ENCODE results near the gene ANO4. TPM values are rescaled to one million over a fixed set of nuclear protein-coding genes. Genes with fewer than 3 reads are reported as not detected.

The ANO4 gene
- total RNA-seq, 1 donor from 2014 or later: not detected

GRCh38 chr12:100795174-100795799, 711 bp downstream of the ANO4 start:
- Mint-ChIP-seq H3K27me3 (ENCODE audit: low read depth) (peaks cover 14% of the 10 kb centered on the region), H3K27ac (no peak overlapping the region), H3K9me3 (no peaks in the 10 kb centered on the region), H3K36me3 (ENCODE audit: low read depth) (no peaks in the 10 kb centered on the region), H3K4me3 (ENCODE audit: low read depth) (no peak overlapping the region), H3K4me1 (ENCODE audit: low read depth) (no peaks in the 10 kb centered on the region)
- intact Hi-C loops (cut with micrococcal nuclease): no loop called here
- DNase-seq (ENCODE audit: low spot score): no peak

DNA sequence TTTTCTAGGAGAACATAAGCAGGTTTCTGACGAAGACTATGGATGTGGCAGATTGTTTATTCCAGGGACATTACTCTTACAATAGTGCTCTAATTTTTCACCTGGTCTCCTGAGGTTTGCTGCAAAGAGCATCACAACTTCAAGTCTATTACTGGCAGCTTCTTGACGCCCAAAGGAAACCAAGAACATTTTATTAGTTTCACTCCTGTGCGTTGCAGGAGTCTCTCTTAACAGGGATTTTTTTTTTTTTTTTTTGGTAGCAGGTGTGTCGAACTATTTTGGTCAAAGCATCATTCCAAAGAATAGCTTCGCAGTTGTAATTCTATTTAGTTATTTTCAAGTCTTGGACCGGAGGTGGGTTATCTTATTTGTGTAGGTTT, 1.2 kb downstream of the ANO4 start:
- no peaks in the 10 kb centered on the region for H3K4me1 Mint-ChIP-seq (ENCODE audit: low read depth)
- no peak for DNase-seq (ENCODE audit: low spot score)
- H3K27ac Mint-ChIP-seq: no peak overlapping the region
- H3K4me3 Mint-ChIP-seq (ENCODE audit: low read depth): no peak overlapping the region
- no peaks in the 10 kb centered on the region for H3K36me3 Mint-ChIP-seq (ENCODE audit: low read depth)
- intact Hi-C loops (cut with micrococcal nuclease): no loop called here
- no peaks in the 10 kb centered on the region for H3K9me3 Mint-ChIP-seq
- H3K27me3 Mint-ChIP-seq (ENCODE audit: low read depth): peaks cover 14% of the 10 kb centered on the region

GRCh38 chr12:100796621-100797020, 2.0 kb downstream of the ANO4 start:
- intact Hi-C loops (cut with micrococcal nuclease): no loop called here
- no peaks in the 10 kb centered on the region for H3K36me3 Mint-ChIP-seq (ENCODE audit: low read depth)
- H3K27ac Mint-ChIP-seq: no peak overlapping the region
- H3K27me3 Mint-ChIP-seq (ENCODE audit: low read depth): peaks cover 14% of the 10 kb centered on the region
- no peak overlapping the region for H3K4me3 Mint-ChIP-seq (ENCODE audit: low read depth)
- H3K4me1 Mint-ChIP-seq (ENCODE audit: low read depth): no peaks in the 10 kb centered on the region
- no peaks in the 10 kb centered on the region for H3K9me3 Mint-ChIP-seq
- no peak for DNase-seq (ENCODE audit: low spot score)

GRCh38 chr12:100797246-100797645, 2.7 kb downstream of the ANO4 start:
- DNase-seq (ENCODE audit: low spot score): no peak
- intact Hi-C loops (cut with micrococcal nuclease): no loop called here
- Mint-ChIP-seq H3K27ac (no peak overlapping the region), H3K4me1 (ENCODE audit: low read depth) (no peaks in the 10 kb centered on the region), H3K4me3 (ENCODE audit: low read depth) (no peak overlapping the region), H3K27me3 (ENCODE audit: low read depth) (peaks cover 14% of the 10 kb centered on the region), H3K36me3 (ENCODE audit: low read depth) (no peaks in the 10 kb centered on the region), H3K9me3 (no peaks in the 10 kb centered on the region)

- intact Hi-C loops (cut with micrococcal nuclease): no loop called here
- Mint-ChIP-seq H3K9me3 (no peaks in the 10 kb centered on the region), H3K4me1 (ENCODE audit: low read depth) (no peaks in the 10 kb centered on the region), H3K36me3 (ENCODE audit: low read depth) (no peaks in the 10 kb centered on the region), H3K27ac (no peak overlapping the region), H3K27me3 (ENCODE audit: low read depth) (peaks cover 14% of the 10 kb centered on the region), H3K4me3 (ENCODE audit: low read depth) (no peak overlapping the region)
- DNase-seq (ENCODE audit: low spot score): no peak
Observed at GRCh38 chr12:100797786-100798185, 3.2 kb downstream of the ANO4 start.

- Mint-ChIP-seq H3K36me3 (ENCODE audit: low read depth) (no peaks in the 10 kb centered on the region), H3K9me3 (no peaks in the 10 kb centered on the region), H3K27ac (no peak overlapping the region), H3K4me3 (ENCODE audit: low read depth) (no peak overlapping the region), H3K27me3 (ENCODE audit: low read depth) (peaks cover 14% of the 10 kb centered on the region), H3K4me1 (ENCODE audit: low read depth) (no peaks in the 10 kb centered on the region)
- intact Hi-C loops (cut with micrococcal nuclease): no loop called here
- no peak for DNase-seq (ENCODE audit: low spot score)
Observed at GRCh38 chr12:100798286-100799160, 3.9 kb downstream of the ANO4 start.

DNA sequence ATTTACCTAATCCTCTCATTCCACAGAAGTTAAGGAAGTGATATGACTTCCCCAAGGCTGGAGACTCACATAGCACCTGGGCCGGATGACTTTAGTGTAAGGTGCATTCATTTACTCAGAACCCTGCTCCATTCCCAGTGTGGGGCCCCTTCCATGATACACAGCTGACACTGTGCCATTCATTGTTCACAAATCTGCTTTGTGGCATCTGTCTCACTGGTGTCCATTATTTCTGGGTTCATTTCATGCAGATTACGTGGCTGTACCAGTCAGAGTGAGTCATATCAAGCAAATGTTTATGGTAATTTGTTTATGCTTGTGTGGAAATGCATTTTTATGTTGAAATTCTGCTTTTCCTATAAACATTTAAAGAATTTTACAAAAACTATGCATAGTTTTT, 5.2 kb downstream of the ANO4 start:
- intact Hi-C loops (cut with micrococcal nuclease): no loop called here
- no peak for DNase-seq (ENCODE audit: low spot score)

GRCh38 chr12:100800723-100801122, 6.1 kb downstream of the ANO4 start:
- no peak overlapping the region for H3K27ac Mint-ChIP-seq
- intact Hi-C loops (cut with micrococcal nuclease): no loop called here
- no peaks in the 10 kb centered on the region for H3K4me1 Mint-ChIP-seq (ENCODE audit: low read depth)
- no peak overlapping the region for H3K4me3 Mint-ChIP-seq (ENCODE audit: low read depth)
- no peak for DNase-seq (ENCODE audit: low spot score)
- H3K27me3 Mint-ChIP-seq (ENCODE audit: low read depth): peaks cover 3% of the 10 kb centered on the region
- no peaks in the 10 kb centered on the region for H3K36me3 Mint-ChIP-seq (ENCODE audit: low read depth)
- H3K9me3 Mint-ChIP-seq: no peaks in the 10 kb centered on the region

More for the DNA sequence above, 5.2 kb downstream of the ANO4 start:
- peaks cover 7% of the 10 kb centered on the region for H3K27me3 Mint-ChIP-seq (ENCODE audit: low read depth)
- no peak overlapping the region for H3K4me3 Mint-ChIP-seq (ENCODE audit: low read depth)
- H3K9me3 Mint-ChIP-seq: no peaks in the 10 kb centered on the region
- no peaks in the 10 kb centered on the region for H3K4me1 Mint-ChIP-seq (ENCODE audit: low read depth)
- H3K27ac Mint-ChIP-seq: no peak overlapping the region
- no peaks in the 10 kb centered on the region for H3K36me3 Mint-ChIP-seq (ENCODE audit: low read depth)

- H3K27me3 Mint-ChIP-seq (ENCODE audit: low read depth): peaks cover 3% of the 10 kb centered on the region
- H3K9me3 Mint-ChIP-seq: no peaks in the 10 kb centered on the region
- intact Hi-C loops (cut with micrococcal nuclease): no loop called here
- H3K4me3 Mint-ChIP-seq (ENCODE audit: low read depth): no peak overlapping the region
- no peaks in the 10 kb centered on the region for H3K36me3 Mint-ChIP-seq (ENCODE audit: low read depth)
- H3K4me1 Mint-ChIP-seq (ENCODE audit: low read depth): no peaks in the 10 kb centered on the region
- no peak overlapping the region for H3K27ac Mint-ChIP-seq
- no peak for DNase-seq (ENCODE audit: low spot score)
Observed at GRCh38 chr12:100801320-100801719, 6.7 kb downstream of the ANO4 start.

GRCh38 chr12:100808777-100809176, 14.2 kb downstream of the ANO4 start:
- Mint-ChIP-seq H3K9me3 (no peaks in the 10 kb centered on the region), H3K36me3 (ENCODE audit: low read depth) (no peaks in the 10 kb centered on the region), H3K27me3 (ENCODE audit: low read depth) (no peaks in the 10 kb centered on the region), H3K27ac (no peak overlapping the region), H3K4me3 (ENCODE audit: low read depth) (no peak overlapping the region), H3K4me1 (ENCODE audit: low read depth) (no peaks in the 10 kb centered on the region)
- intact Hi-C loops (cut with micrococcal nuclease): no loop called here
- DNase-seq (ENCODE audit: low spot score): no peak

- no peaks in the 10 kb centered on the region for H3K36me3 Mint-ChIP-seq (ENCODE audit: low read depth)
- H3K4me3 Mint-ChIP-seq (ENCODE audit: low read depth): no peak overlapping the region
- intact Hi-C loops (cut with micrococcal nuclease): loop anchor here (10.0 kb wide), 1 partner anchor 504 kb away; no protein-coding TSS in a partner anchor
- H3K27me3 Mint-ChIP-seq (ENCODE audit: low read depth): no peaks in the 10 kb centered on the region
- no peaks in the 10 kb centered on the region for H3K9me3 Mint-ChIP-seq
- DNase-seq (ENCODE audit: low spot score): no peak
- H3K4me1 Mint-ChIP-seq (ENCODE audit: low read depth): no peaks in the 10 kb centered on the region
- H3K27ac Mint-ChIP-seq: no peak overlapping the region
Observed at GRCh38 chr12:100820314-100820713, 25.7 kb downstream of the ANO4 start.

DNA sequence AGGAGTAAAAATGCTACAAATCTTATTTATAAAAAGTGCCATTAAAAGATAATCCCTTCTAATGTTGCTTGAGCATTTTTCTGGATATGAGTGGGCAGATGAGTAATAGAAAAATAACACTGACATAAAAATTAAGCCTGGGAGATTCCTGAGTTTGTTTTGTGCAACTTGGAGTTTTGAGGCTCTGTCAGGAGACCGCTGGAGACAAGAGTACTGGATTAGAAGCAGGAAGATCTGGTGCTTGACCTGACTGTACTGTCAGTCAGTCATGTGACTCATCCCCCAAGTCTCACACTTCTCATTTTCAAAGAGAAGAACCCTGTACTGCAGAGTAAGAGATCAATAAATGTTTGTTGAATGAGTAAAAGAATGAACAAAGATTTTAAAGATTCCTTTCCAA, 29.4 kb downstream of the ANO4 start:
- no peaks in the 10 kb centered on the region for H3K36me3 Mint-ChIP-seq (ENCODE audit: low read depth)
- no peak overlapping the region for H3K4me3 Mint-ChIP-seq (ENCODE audit: low read depth)
- H3K4me1 Mint-ChIP-seq (ENCODE audit: low read depth): no peaks in the 10 kb centered on the region
- H3K27me3 Mint-ChIP-seq (ENCODE audit: low read depth): no peaks in the 10 kb centered on the region
- intact Hi-C loops (cut with micrococcal nuclease): loop anchor here (10.0 kb wide), 1 partner anchor 501 kb away; no protein-coding TSS in a partner anchor
- no peaks in the 10 kb centered on the region for H3K9me3 Mint-ChIP-seq
- no peak for DNase-seq (ENCODE audit: low spot score)
- H3K27ac Mint-ChIP-seq: no peak overlapping the region

DNA sequence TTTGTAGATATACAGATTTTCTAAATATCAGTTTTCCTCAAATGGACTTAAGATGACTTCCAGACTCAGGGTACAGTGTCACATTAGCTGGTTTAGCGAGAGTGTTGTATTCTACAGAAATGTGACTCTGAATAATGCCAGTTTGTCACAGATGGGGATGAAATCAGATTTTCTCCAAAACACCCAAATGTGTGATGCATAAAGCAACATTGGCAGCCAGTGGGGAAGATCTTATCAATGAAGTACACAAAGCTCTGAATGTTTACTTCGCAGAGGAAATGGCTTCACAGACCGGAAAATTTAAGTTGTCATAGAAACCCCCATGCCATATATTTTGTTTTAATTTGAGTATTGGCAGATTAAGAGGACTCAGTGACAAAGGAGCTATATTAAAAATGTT, 29.9 kb downstream of the ANO4 start:
- Mint-ChIP-seq H3K27me3 (ENCODE audit: low read depth) (no peaks in the 10 kb centered on the region), H3K27ac (no peak overlapping the region), H3K36me3 (ENCODE audit: low read depth) (no peaks in the 10 kb centered on the region), H3K9me3 (no peaks in the 10 kb centered on the region), H3K4me1 (ENCODE audit: low read depth) (no peaks in the 10 kb centered on the region), H3K4me3 (ENCODE audit: low read depth) (no peak overlapping the region)
- intact Hi-C loops (cut with micrococcal nuclease): loop anchor here (10.0 kb wide), 1 partner anchor 500 kb away; no protein-coding TSS in a partner anchor
- no peak for DNase-seq (ENCODE audit: low spot score)

All from activated T-helper 2 cell treated with anti-CD3 and anti-CD28 coated beads, Interferon-gamma antibody, Interleukin-2, Interleukin-4, amounts not matched to agents 10 μg/mL and 5 μg/mL and 100 μg/mL, durations not matched to agents 14 hours and 24 hours and 36 hours (primary cell).